Measurements from ENCODE around the gene ITPA. TPM values are rescaled to one million over a fixed set of nuclear protein-coding genes. Genes with fewer than 3 reads are reported as not detected.
A peak's percentile ranks its signal among the peaks of the same experiment; 100 is the strongest.

The ITPA gene
- total and polyA plus RNA-seq, 2 of the 13 experiments (the other 11 are each of a cell fraction or from before 2014, with no cell fraction given): 60.1 to 103 TPM

DNA sequence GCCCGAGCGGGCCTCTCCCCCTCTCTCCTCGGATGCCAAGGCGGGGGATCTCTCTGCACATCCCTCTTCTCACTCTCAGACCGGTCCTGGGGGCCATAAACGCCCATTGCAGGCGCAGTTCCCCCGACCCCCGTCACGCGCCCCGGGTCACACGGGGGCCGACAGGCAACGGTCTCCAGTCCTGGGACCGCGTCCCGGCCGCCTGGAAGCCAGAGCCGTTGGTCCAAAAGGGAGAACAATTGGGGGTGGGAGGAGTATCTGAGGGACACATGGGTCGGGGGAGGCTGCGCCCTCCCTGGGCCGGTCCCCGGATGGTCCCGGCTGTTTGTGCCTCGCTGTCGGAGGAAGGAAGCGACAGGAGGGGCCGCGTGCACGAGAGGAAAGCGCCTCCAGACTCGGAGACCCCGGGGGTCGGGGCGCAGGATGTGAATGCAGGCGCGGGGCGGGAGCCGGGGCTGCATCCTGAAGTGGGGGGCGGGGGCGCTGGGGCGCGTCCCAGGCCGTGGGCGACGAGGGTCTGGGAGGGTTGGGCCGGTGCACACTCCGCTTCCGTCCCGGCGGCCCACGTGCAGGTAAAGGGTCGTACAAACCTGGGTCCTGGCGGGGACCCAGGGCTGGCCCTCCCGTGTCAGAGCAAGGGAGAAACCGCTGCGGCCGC is 28.8 kb downstream of the ITPA start (continued):
- TF ChIP-seq ZSCAN29 (CRISPR knock-in tag; conservative IDR thresholded peaks at IDR 0.05): no peak
- TF ChIP-seq KDM3A (CRISPR knock-in tag; IDR thresholded peaks at IDR 0.05; ENCODE audit: low read depth): peak; percentile 6; the same call in 1 of the 2 replicates
- TF ChIP-seq, protein P1, sequence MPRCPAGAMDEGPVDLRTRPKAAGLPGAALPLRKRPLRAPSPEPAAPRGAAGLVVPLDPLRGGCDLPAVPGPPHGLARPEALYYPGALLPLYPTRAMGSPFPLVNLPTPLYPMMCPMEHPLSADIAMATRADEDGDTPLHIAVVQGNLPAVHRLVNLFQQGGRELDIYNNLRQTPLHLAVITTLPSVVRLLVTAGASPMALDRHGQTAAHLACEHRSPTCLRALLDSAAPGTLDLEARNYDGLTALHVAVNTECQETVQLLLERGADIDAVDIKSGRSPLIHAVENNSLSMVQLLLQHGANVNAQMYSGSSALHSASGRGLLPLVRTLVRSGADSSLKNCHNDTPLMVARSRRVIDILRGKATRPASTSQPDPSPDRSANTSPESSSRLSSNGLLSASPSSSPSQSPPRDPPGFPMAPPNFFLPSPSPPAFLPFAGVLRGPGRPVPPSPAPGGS (CRISPR knock-in tag; IDR thresholded peaks at IDR 0.05): no peak
- no peak for TF ChIP-seq GLI4 (CRISPR knock-in tag; IDR thresholded peaks at IDR 0.05; ENCODE audit: borderline replicate concordance)
- TF ChIP-seq, protein P2, sequence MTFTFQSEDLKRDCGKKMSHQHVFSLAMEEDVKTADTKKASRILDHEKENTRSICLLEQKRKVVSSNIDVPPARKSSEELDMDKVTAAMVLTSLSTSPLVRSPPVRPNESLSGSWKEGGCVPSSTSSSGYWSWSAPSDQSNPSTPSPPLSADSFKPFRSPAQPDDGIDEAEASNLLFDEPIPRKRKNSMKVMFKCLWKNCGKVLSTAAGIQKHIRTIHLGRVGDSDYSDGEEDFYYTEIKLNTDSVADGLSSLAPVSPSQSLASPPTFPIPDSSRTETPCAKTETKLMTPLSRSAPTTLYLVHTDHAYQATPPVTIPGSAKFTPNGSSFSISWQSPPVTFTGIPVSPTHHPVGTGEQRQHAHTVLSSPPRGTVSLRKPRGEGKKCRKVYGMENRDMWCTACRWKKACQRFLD (CRISPR knock-in tag; IDR thresholded peaks at IDR 0.05; ENCODE audit: borderline replicate concordance): 0 out of 2 replicates have a peak, but pooled peaks have one; percentile 12
- no peak for TF ChIP-seq ZNF644 (CRISPR knock-in tag; IDR thresholded peaks at IDR 0.05; ENCODE audit: low read depth)
- no peak; the same call in 1 of the 2 replicates for TF ChIP-seq SIN3A (IDR thresholded peaks at IDR 0.05; ENCODE audit: borderline replicate concordance, low read depth, low read length)
- TF ChIP-seq, protein P3, sequence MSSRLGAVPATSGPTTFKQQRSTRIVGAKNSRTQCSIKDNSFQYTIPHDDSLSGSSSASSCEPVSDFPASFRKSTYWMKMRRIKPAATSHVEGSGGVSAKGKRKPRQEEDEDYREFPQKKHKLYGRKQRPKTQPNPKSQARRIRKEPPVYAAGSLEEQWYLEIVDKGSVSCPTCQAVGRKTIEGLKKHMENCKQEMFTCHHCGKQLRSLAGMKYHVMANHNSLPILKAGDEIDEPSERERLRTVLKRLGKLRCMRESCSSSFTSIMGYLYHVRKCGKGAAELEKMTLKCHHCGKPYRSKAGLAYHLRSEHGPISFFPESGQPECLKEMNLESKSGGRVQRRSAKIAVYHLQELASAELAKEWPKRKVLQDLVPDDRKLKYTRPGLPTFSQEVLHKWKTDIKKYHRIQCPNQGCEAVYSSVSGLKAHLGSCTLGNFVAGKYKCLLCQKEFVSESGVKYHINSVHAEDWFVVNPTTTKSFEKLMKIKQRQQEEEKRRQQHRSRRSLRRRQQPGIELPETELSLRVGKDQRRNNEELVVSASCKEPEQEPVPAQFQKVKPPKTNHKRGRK (CRISPR knock-in tag; IDR thresholded peaks at IDR 0.05): no peak
- TF ChIP-seq THYN1 (CRISPR knock-in tag; IDR thresholded peaks at IDR 0.05; ENCODE audit: borderline replicate concordance, low read depth): no peak
- no peak for TF ChIP-seq REPIN1 (CRISPR knock-in tag; IDR thresholded peaks at IDR 0.05; ENCODE audit: borderline replicate concordance, low read depth)
- no peak for TF ChIP-seq ZNF629 (CRISPR knock-in tag; conservative IDR thresholded peaks at IDR 0.05)
- TF ChIP-seq, protein P4, sequence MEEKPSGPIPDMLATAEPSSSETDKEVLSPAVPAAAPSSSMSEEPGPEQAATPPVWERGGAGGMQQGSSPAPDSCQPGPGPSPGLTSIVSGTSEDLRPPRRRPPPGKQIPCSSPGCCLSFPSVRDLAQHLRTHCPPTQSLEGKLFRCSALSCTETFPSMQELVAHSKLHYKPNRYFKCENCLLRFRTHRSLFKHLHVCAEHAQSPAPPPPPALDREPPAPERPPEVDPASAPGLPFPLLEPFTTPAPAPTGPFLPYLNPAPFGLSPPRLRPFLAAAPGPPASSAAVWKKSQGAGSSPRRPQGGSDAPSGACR (CRISPR knock-in tag; IDR thresholded peaks at IDR 0.05): no peak
- no peak for TF ChIP-seq TAF1 (CRISPR knock-in tag; IDR thresholded peaks at IDR 0.05)
- TF ChIP-seq HOXA7 (CRISPR knock-in tag; IDR thresholded peaks at IDR 0.05): no peak
- peak; percentile 3 for TF ChIP-seq HNRNPK (IDR thresholded peaks at IDR 0.05; ENCODE audit: low read depth, low read length, poor library complexity, severe bottlenecking)
- no peak for TF ChIP-seq AKAP8 (CRISPR knock-in tag; IDR thresholded peaks at IDR 0.05)
- no peak for TF ChIP-seq DNMT3B (CRISPR knock-in tag; conservative IDR thresholded peaks at IDR 0.05)
- no peak for TF ChIP-seq ZNF460 (CRISPR knock-in tag; IDR thresholded peaks at IDR 0.05; ENCODE audit: borderline replicate concordance)
- no peak for TF ChIP-seq CHD4 (IDR thresholded peaks at IDR 0.05; ENCODE audit: borderline replicate concordance, low read length)
- no peak for TF ChIP-seq MEF2D (CRISPR knock-in tag; IDR thresholded peaks at IDR 0.05)
- TF ChIP-seq ZNF446 (CRISPR knock-in tag; IDR thresholded peaks at IDR 0.05): no peak
- no peak for TF ChIP-seq NFE2L1 (CRISPR knock-in tag; IDR thresholded peaks at IDR 0.05; ENCODE audit: borderline replicate concordance)
- no peak for TF ChIP-seq KMT2B (CRISPR knock-in tag; IDR thresholded peaks at IDR 0.05)
- TF ChIP-seq, protein P5, sequence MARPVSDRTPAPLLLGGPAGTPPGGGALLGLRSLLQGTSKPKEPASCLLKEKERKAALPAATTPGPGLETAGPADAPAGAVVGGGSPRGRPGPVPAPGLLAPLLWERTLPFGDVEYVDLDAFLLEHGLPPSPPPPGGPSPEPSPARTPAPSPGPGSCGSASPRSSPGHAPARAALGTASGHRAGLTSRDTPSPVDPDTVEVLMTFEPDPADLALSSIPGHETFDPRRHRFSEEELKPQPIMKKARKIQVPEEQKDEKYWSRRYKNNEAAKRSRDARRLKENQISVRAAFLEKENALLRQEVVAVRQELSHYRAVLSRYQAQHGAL (CRISPR knock-in tag; IDR thresholded peaks at IDR 0.05; ENCODE audit: not compliant biosample characterization): no peak
- no peak for TF ChIP-seq MZF1 (CRISPR knock-in tag; IDR thresholded peaks at IDR 0.05; ENCODE audit: borderline replicate concordance)
- no peak for TF ChIP-seq SMARCC2 (IDR thresholded peaks at IDR 0.05)

Data from HepG2 (cell line).